MM.1S (cell line): ENCODE data around the gene FAM234A.

ENCODE experiments used
- DNase-seq: peaks from one replicate; pipeline ENCODE4 v3.0.0-alpha.2; 2015
- H2AFZ ChIP-seq: fragments of 300-600 bp; sonication (generic); 2 replicates; pipeline ENCODE4 v1.6.0; 2016; ENCODE audit warnings: antibody characterized with exemption, low read length
- H3F3A ChIP-seq: fragments of 300-600 bp; sonication (generic); 2 replicates; pipeline ENCODE4 v1.6.1; 2016; ENCODE audit warnings: mild to moderate bottlenecking, antibody characterized with exemption, low read length, moderate library complexity, mixed read lengths; ENCODE audit not compliant: insufficient read depth
- H3K27ac ChIP-seq: fragments of 300-600 bp; sonication (generic); 2 replicates; pipeline ENCODE4 v1.5.1; 2016; ENCODE audit warnings: mild to moderate bottlenecking, low read length
- H3K27me3 ChIP-seq: fragments of 300-600 bp; sonication (generic); replicated peaks from 2 replicates; pipeline ENCODE4 v1.6.0; 2016; ENCODE audit warnings: low read length; ENCODE audit not compliant: insufficient read depth
- H3K36me3 ChIP-seq: fragments of 300-600 bp; sonication (generic); replicated peaks from 2 replicates; pipeline ENCODE4 v1.6.1; 2016; ENCODE audit warnings: mild to moderate bottlenecking, low read length, mixed read lengths; ENCODE audit not compliant: insufficient read depth
- H3K4me1 ChIP-seq: fragments of 300-600 bp; sonication (generic); 2 replicates; pipeline ENCODE4 v1.6.1; 2016; ENCODE audit warnings: low read length, mixed read lengths
- H3K4me2 ChIP-seq: fragments of 300-600 bp; sonication (generic); 2 replicates; pipeline ENCODE4 v1.6.0; 2016; ENCODE audit warnings: low read depth, low read length
- H3K4me3 ChIP-seq: fragments of 300-600 bp; sonication (generic); 2 replicates; pipeline ENCODE4 v1.5.1; 2016; ENCODE audit warnings: low read length, mixed read lengths
- H3K79me2 ChIP-seq: fragments of 300-600 bp; sonication (generic); 2 replicates; pipeline ENCODE4 v1.6.1; 2016; ENCODE audit warnings: mixed run types, low read length, mixed read lengths
- H3K9ac ChIP-seq: fragments of 300-600 bp; sonication (generic); 2 replicates; pipeline ENCODE4 v1.6.1; 2016; ENCODE audit warnings: low read length, mixed read lengths
- H3K9me2 ChIP-seq: fragments of 300-600 bp; sonication (generic); replicated peaks from 2 replicates; pipeline ENCODE4 v1.6.1; 2016; ENCODE audit warnings: mild to moderate bottlenecking, low read length, mixed read lengths; ENCODE audit not compliant: insufficient read depth
- H3K9me3 ChIP-seq: fragments of 300-600 bp; sonication (generic); replicated peaks from 2 replicates; pipeline ENCODE4 v1.6.1; 2016; ENCODE audit warnings: mild to moderate bottlenecking, low read length, mixed read lengths; ENCODE audit not compliant: insufficient read depth
- H4K20me1 ChIP-seq: fragments of 300-600 bp; sonication (generic); 2 replicates; pipeline ENCODE4 v1.6.1; 2016; ENCODE audit warnings: mild to moderate bottlenecking, low read length, moderate library complexity, mixed read lengths; ENCODE audit not compliant: insufficient read depth
- CTCF ChIP-seq: fragments of 300-600 bp; sonication (generic); IDR thresholded peaks from 2 replicates; pipeline ENCODE4 v1.5.1; 2016; ENCODE audit warnings: antibody characterized with exemption, low read length, mixed read lengths
- EZH2 ChIP-seq: fragments of 300-600 bp; sonication (generic); optimal IDR thresholded peaks from 2 replicates; pipeline ENCODE3; 2017; ENCODE audit warnings: low read depth, mild to moderate bottlenecking, antibody characterized with exemption, low read length, mixed read lengths
- EZH2phosphoT487 ChIP-seq: fragments of 300-600 bp; sonication (generic); IDR thresholded peaks from 2 replicates; pipeline ENCODE4 v1.6.1; 2018; ENCODE audit warnings: antibody characterized with exemption, low read length

FAM234A gene

GRCh38 chr16:187330-187729, 47.3 kb upstream of the FAM234A start:
- Histone ChIP-seq H2AFZ (no peak overlapping the region), H3K27me3 (no peaks in the 10 kb centered on the region), H3K9me2 (no peaks in the 10 kb centered on the region), H3K9me3 (no peaks in the 10 kb centered on the region), H3K79me2 (no peaks in the 10 kb centered on the region), H3F3A (no peaks in the 10 kb centered on the region), H3K36me3 (no peaks in the 10 kb centered on the region), H3K27ac (no peak overlapping the region), H3K4me1 (no peaks in the 10 kb centered on the region), H4K20me1 (no peaks in the 10 kb centered on the region), H3K4me2 (no peak overlapping the region), H3K9ac (no peak overlapping the region), H3K4me3 (no peak overlapping the region)
- TF ChIP-seq EZH2: no peak
- TF ChIP-seq CTCF: no peak
- TF ChIP-seq EZH2phosphoT487: no peak
- DNase-seq: no peak

GRCh38 chr16:188674-189073, 45.9 kb upstream of the FAM234A start:
- Histone ChIP-seq H3K9me3 (no peaks in the 10 kb centered on the region), H3F3A (no peaks in the 10 kb centered on the region), H3K4me2 (no peak overlapping the region), H3K4me1 (no peaks in the 10 kb centered on the region), H4K20me1 (no peaks in the 10 kb centered on the region), H3K36me3 (no peaks in the 10 kb centered on the region), H3K27ac (no peak overlapping the region), H3K4me3 (no peak overlapping the region), H2AFZ (no peak overlapping the region), H3K79me2 (no peaks in the 10 kb centered on the region), H3K27me3 (no peaks in the 10 kb centered on the region), H3K9ac (no peak overlapping the region), H3K9me2 (no peaks in the 10 kb centered on the region)
- TF ChIP-seq CTCF: peak; percentile 25
- TF ChIP-seq EZH2phosphoT487: no peak
- DNase-seq: no peak

- H3K4me2 ChIP-seq: no peak overlapping the region
- H2AFZ ChIP-seq: no peak overlapping the region
- H3K9me3 ChIP-seq: no peaks in the 10 kb centered on the region
- TF ChIP-seq EZH2phosphoT487 (no peak), EZH2 (no peak), CTCF (no peak)
- no peak overlapping the region for H3K27ac ChIP-seq
- no peak for DNase-seq
- no peaks in the 10 kb centered on the region for H3K36me3 ChIP-seq
- H3K9ac ChIP-seq: no peak overlapping the region
- no peaks in the 10 kb centered on the region for H3F3A ChIP-seq
- H3K27me3 ChIP-seq: no peaks in the 10 kb centered on the region
- H3K4me3 ChIP-seq: no peak overlapping the region
- H3K79me2 ChIP-seq: no peaks in the 10 kb centered on the region
- no peaks in the 10 kb centered on the region for H3K9me2 ChIP-seq
- no peaks in the 10 kb centered on the region for H4K20me1 ChIP-seq
- no peaks in the 10 kb centered on the region for H3K4me1 ChIP-seq
Measured at GRCh38 chr16:189604-190186, 44.9 kb upstream of the FAM234A start.
